ENCODE measurements around the gene TRAPPC10. TPM values are rescaled to one million over a fixed set of nuclear protein-coding genes. Genes with fewer than 3 reads are reported as not detected.

The TRAPPC10 gene
- total RNA-seq, 1 donor from 2014 or later = 18.5 TPM

DNA sequence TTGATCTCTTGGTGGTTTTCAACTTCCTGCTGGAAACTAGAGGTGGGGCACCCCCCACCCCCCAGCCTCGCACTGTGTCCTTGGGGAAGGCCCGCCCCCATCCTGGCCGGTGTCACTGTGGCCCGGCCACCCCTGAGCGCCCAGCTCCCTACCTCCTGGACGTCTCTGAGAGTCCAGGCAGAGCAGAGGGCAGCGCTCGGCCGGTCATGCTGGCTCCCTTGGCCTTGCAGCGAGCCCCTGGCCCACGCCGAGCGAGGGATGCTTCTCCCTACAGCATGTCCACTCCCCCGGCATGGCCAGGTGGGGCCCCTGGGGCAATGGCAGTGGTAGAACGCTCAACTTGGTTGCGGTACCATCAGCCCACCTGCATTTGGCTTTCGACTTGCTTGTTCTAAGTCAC, 28.7 kb upstream of the TRAPPC10 start:
- no peak for DNase-seq (ENCODE audit: low spot score)

DNA sequence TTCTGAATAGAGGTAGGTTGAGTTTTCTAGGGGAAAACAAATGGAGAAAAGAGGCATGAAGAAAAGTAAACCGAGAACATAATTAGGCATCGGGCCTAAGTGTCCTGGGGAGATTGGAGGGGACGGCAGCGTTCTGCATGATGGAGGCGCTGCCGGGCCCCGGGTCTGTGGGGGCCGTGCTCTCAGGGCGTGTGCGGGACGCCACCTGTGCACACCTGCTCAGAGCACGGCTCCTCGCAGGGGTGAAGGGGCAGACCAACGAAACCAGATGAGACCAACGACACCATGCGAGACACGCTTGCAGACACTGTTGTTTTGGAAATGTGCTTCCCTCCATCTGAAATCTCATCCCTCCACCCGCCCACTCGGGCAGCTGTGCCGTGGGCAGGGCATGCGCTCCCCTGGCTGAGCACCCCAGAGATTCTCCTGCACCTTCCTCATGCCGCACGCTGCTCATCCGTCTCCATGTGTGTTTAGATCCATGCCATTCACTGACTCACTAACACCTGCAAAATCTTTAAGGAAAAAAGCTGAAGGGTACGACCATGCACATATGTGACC, 28.2 kb upstream of the TRAPPC10 start:
- DNase-seq (ENCODE audit: low spot score) = no peak

DNA sequence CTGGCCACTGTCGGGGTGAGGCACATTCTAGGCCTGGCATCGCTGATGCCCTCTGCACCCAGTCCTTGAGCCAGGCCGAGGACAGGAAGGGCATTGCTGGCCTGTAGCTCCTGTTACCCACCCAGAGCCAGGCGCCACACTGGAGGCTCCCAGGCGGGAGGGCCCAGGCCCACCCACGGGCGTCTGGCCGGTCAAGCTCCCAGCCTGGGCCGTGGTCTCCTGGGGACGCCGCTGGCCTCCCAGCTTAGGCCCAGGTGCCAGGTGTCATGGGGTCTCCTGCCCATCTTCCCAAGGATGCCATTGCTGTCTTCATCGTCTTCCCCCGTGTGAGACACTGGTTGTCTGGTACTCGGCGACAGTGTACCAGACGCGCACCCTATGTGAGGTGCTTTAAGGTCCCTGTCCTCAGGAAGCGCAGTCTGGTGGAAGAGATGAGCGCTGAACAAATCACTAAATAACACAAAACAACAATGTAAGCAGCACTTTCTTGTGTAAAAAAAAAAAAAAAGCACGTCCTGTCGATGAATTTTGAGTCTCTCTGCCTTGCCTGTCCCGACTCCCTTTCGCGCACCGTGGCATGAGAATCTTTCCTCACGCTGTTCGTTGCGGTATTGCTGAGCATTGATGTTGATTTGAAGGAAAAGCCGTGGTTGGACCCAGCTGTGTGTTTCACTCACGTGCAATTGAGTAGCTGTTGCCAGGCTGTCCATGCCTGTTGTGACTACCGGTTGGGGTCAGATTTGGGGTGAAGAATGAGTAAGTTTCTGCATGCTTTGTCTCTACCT, 27.0 kb upstream of the TRAPPC10 start:
- DNase-seq (ENCODE audit: low spot score) = no peak

DNA sequence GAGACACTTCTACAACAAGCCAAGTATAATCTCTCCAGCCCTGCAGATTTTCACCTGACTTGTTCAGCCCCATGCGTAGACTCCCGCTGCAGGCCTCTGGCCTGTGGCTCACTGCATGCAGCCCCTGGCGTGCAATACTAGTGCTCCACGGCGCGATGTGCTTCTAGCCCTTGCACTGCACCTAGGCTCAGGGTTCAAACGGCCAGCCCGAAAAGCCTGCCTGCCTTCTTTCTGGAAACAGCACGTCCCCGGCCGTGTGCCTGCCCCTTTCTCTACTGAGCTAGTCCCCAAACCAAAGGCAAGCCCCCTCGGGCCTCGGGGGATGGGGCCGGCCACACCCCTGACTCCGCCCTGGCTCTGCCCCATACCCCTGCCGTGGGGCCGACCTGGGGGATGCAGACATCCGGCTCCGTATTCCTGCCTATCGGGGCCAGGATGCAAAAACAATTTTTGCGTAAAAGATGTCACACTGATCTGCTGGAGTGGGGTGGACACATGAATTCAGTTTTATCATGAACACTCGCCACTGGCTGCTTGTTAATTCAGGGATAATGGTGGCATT, 26.3 kb upstream of the TRAPPC10 start:
- DNase-seq (ENCODE audit: low spot score) = no peak

DNA sequence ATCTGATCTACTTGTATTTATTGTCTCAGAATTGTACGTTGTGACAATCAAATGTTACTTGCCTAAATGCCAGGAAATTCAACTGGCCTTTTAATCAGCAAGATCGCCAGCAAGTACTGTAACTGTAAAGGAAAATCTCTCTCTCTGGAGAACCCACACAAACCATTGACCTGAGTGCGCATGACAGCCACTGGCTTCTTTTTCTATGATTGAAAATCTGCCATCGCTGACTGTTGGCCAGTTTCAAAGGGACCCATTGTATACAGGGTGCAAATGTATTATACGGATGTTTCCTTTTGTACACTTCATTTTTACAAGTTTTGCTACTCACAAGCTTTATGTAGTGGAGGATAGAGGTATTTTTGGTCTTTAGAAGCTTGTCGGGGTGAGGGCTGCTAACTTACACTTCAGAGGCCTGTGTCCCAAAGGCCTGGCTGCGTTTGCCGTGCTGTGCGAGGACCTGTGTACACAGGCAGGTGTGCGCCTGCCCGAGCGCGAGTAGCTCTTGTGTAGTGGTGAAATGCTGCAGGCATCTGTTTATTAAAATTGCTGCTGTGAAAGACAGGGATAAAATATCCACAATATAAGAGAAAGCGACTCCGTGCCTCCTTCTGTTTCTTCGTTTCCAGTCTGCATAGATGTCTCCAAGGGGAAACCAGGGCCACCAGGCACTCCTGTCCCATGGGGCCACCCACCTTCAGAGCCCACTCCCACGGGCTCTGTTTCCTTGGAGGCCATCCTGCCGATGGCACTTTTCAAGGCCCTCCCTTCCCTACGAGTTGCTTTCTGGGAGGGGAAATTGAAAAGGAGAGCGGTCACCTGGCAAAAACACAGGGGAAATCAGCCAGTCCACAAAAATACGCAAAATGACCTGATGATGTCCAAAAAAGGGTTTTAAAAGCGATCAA, 25.3 kb upstream of the TRAPPC10 start:
- no peak for DNase-seq (ENCODE audit: low spot score)

DNA sequence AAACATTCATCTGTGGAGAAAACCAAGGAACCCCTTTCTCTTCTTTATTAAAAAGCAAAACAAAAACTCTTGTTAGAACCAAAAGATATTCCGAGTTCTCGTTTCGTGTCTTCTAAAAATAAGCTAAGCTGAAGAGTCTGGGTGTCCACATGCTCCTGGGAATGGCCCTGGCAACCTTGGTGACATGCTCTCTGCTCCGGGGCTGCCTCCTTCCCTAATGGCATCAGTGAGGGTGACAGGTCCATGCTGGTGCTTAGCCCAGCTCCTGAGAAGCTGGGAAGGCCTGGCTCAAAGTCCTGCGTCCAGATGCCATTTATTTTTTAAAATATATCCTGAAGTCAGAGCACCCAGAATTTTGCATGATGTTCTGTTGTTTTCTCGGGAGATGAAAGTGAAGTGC, 24.6 kb upstream of the TRAPPC10 start:
- DNase-seq (ENCODE audit: low spot score) = no peak

DNA sequence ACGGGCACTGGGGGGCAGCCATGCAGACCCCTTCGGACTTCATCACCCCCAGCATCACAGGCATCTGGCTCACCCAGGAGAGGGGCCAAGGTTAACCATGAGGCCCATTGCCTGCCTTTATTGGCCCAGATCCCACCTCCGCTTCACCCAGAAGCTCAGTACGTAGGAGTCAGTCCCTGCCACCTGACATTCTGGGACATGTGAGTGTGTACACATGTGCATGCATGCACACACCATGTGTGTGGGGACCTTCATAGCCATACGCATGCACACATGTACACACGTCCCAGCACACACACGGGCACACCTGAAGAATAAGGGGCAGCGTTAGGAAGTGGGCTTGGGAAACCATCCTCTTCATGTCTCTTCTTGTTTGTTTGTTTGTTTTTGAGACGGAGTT, 24.1 kb upstream of the TRAPPC10 start:
- no peak for DNase-seq (ENCODE audit: low spot score)

DNA sequence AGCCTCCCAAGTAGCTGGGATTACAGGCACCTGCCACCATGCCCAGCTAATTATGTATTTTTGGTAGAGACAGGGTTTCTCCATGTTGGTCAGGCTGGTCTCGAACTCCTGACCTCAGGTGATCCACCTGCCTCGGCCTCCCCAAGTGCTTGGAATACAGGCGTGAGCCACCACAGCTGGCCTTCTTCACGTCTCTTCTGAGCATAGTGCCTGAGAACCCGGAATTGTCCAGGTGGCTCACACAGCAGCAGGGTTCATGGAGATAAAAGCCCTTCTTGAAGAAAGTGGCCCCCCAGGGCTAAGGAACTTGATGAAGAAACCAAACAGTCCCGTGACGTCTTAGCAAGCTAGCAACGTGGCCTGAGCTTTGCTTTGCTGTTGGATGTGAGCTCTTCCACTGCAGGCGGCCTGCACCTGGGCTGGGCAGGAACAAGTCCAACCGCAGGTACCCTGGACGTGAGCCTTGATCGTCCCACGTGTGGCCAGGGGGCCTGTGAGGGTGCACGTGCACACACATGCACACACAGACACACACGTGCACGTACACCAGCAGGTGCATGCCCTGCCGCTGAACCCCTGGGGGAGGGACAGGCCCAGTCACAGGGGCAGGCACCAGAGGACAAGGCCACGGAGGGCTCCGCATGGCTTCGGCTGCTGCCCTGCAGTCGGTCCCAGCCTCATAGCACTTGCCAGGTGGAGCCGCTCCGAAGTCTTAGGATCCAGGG, 23.4 kb upstream of the TRAPPC10 start:
- DNase-seq (ENCODE audit: low spot score) = no peak

DNA sequence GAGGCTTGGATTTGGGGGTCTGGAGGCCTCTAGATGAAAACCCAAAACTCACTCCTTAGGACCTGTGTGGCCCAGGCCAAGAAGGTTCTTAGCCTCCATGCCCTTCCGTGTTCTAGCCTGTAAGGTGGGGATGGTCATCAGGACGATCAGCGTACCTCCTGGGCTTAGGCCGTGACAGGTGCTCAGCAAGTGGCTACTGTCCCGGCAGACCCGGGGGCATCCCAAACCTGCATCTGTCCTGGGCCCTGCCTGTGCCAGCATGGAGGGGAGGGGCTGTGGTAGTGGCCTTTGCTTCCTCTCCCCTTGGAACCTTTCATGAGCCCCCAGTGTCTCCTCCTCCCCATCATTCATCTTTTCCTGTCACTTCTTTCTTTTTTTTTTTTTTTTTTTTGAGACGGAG, 22.7 kb upstream of the TRAPPC10 start:
- no peak for DNase-seq (ENCODE audit: low spot score)

DNA sequence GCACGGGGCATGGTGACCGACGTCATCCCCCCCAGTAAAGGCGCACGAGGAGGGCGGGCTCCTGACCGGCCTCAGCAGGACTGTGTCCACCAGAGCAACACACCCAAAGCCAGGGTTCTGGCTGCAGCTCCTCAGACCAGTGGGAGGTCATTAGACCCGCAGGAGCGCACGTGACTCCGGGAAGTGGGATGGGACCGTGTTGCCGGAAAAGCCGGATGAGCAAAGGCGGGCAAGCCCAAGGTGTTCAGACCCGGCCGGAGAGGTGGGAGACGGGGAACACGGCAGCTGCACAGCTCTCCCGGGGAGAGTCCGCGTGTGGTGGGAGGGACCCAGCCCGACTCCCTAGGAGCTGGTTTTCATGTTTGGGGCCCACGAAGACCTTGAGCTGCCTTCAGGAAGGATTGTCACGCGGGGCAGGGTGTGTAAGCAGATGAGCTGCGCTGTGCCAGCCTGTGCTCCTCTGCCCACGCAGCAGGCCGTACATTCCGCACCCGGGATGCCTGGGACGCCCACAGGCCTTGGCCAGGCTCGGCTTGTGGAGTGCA, 20.6 kb upstream of the TRAPPC10 start:
- no peak for DNase-seq (ENCODE audit: low spot score)

DNA sequence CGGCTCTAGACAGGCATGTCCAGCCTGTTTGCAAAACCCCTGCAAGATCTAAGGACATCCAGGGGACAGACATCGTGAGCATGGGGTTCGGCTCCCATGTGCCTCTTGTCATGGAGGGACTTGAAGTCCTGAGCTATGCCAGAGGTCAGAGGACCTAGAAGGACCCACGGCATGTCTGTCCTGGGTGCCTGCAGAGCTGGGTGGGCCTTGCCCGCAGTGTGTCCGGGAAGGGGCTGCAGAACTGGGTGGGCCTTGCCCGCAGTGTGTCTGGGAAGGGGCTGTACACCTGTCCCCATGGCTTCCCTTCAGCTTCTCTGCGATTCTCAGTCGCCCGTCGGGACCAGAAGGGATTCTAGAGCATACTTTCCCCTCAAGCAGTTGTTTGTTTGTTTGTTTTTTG, 20.0 kb upstream of the TRAPPC10 start:
- DNase-seq (ENCODE audit: low spot score) = no peak

DNA sequence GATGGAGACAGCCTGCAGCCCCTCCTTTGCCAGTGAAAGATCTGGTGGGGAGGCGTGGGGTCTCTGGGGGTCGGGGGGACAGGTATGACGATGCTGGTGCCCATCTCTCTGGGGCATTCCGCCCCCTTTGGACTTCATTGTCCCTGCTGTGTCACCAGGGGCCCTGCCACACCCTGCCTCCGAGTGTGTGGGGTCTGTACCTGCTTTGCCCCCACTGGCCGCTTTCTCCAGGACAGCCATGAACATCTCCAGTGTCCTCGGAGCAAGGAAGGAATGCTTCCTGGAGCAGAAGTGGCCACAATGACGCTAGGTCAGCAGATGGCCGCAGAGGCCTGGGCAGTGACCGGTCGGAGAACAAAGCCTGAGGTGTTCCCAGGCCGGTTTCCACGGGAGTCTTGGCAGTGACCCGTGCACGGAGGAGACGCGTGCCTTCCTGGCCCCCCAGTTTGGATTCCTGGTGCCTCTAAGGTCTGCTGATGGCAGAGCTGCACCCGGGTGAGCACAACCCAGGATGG, 18.6 kb upstream of the TRAPPC10 start:
- DNase-seq (ENCODE audit: low spot score) = no peak

DNA sequence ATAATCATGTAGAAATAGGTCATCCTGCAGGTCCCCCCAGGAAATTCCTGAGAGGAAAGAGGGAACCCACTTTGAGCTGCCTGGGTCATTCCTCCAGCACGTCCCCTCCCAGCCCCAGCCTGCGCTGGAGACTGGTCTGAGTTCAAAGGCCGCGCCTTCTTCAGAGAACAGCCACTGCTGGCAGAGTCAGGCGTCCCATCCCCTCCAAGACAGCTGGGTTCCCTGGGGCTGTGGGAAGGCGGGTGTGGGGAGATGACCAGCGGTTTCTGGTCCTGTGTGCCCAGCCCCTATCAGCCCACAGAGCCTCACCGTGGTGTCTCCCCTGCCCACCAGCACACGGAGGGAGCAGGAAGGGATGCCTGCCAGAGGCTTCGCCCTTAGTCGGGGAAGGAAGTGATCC, 18.0 kb upstream of the TRAPPC10 start:
- no peak for DNase-seq (ENCODE audit: low spot score)

DNA sequence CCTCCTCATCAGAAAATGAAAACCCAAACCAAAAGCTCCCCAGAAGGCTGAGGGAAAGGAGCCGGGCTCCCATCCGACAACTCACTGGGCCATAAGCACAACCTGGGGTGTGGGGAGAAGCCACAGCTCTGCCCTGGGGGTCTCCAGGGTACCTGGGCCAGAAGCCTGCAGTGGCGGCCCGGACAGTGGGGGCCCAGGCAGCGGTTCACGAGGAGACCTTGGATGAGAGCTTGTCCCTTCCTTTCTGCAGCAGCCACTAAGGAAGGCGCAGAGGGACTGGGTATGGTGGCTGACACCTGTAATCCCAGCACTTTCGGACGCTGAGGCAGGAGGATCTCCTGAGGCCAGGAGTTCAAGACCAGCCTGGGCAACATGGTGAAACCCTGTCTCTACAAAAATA, 17.5 kb upstream of the TRAPPC10 start:
- no peak for DNase-seq (ENCODE audit: low spot score)

DNA sequence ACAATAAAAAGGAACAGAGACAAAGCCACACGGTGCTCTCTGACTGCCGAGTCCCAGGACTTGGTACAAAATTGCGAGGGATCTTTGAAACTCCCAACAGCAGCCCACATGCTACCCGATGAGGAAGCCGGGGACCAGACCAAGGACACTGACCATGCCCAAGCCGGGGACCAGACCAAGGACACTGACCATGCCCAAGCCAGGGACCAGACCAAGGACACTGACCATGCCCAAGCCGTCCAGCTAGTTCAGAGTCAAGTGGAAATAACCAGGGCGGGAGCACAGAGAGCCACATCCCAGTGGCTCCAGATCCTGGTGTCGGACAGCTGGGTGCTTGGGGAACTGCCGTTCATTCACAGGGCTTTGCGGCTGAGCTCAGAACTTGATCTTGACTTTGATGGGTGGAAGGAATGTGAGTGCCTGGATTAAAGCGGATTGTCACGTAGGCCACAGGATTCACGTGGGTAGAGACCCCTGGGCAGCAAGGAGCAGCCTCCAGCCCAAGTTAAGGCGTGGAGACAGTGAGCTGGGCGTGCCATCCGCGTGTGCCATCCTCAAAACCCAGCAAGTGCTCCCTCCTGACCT, 16.5 kb upstream of the TRAPPC10 start:
- DNase-seq (ENCODE audit: low spot score) = no peak

DNA sequence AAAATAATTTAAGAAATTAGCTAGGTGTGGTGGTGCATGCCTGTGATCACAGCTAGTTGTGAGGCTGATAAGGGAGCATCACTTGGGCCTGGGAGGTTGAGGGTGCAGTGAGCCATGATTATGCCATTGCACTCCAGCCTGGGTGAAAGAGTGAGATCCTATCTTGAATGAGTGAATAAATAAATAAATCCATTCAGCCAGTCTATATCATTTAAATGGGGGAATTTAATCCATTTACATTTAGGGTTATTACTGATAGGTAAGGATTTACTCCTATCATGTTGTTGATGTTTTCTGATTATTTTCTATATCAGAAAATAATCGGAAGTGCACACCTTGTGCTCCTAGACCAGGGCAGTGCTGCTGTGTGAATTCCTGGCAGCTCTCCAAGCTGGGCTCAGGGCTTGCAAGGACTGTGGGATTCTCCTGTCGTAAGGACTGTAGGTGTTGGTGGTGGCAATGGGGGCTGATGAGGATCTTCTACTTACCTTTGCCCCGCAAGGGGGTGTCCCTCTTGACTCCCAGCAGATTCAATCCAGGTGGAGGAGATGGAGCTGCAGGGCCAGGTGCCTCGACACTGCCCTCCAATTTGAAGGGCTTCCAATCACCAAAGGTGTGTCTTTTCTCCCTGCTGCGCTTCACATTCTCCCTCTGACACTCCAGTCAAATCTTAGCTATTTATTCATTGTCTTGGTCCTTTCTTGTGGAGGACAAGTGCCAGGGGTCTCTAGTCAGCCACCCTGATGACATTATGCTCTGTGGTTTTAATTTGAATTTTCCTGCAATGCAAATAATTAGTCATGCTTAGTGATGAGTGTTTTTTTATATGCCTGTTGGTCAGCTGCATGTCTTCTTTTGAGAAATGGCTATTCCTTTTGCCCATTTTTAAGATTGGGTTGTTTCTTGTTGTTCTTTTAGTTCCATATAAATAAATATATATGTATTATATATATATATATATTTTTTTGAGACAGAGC, 14.1 kb upstream of the TRAPPC10 start:
- DNase-seq (ENCODE audit: low spot score) = no peak

DNA sequence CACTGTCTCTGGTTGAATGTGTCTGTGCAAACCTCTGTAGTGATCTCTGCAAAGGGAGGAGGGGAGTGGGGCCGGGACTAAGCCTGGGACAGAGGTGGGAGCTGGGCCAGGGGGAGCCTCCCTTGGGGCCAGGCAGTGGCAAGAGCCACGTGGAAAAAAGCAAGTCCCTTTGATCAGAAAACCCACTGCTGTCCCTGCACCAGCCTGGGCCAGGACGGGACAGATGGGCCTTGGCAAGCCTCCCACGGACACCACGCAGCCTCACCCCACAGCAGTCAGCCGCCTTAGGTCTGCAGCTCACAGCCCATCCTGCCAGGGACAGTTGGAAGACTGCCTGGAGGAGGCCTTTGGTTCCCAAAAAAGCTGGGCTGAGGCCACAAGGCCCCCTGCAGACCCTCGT, 11.7 kb upstream of the TRAPPC10 start:
- no peak for DNase-seq (ENCODE audit: low spot score)

DNA sequence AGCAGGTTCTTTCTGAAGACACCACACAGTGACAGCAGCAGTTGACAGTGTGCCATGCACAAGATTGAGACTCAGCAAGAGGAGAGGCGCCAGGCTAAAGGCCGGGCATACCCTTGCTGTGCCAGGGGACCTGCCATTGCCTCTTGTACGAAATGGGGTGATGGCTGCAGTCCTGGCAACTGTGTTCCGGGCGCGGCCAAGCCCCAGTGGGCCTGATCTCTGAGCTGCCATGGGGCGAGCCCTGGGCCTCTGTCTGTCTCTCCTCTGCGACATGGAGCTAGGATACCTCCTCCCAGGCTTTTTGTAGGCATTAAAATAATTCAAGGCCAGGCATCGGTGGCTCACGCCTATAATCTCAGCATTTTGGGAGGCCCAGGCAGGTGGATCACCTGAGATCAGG, 9.6 kb upstream of the TRAPPC10 start:
- no peak for DNase-seq (ENCODE audit: low spot score)

DNA sequence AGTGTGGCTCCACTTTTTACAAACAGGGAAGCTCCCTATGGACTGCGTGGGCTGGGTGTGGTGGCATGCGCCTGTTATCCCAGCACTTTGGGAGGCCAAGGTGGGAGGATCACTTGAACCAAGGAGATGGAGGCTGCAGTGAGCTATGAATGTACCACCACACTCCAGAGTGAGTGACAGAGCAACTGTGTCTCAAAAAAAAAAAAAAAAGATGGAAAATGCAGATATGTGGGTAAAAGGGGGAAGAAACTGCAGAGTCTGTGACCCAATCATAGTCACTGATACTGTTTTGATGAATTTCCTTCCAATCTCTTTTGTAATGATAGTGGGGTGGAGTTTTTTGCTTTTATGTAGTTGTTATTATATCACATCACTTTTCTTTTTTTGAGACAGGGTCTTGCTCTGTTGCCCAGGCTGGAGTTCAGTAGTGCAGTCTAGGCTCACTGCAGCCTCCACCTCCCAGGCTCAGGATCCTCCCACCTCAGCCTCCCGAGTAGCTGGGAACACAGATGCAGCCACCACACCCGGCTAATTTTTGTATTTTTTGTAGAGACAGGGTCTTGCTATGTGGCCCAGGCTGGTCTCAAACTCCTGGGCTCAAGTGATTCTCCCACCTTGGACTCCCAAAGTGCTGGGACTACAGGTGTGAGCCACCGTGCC, 8.7 kb upstream of the TRAPPC10 start:
- DNase-seq (ENCODE audit: low spot score) = no peak

All from umbilical cord (tissue), 2 donors.